ENCODE measurements around the gene ALAD.

DNA sequence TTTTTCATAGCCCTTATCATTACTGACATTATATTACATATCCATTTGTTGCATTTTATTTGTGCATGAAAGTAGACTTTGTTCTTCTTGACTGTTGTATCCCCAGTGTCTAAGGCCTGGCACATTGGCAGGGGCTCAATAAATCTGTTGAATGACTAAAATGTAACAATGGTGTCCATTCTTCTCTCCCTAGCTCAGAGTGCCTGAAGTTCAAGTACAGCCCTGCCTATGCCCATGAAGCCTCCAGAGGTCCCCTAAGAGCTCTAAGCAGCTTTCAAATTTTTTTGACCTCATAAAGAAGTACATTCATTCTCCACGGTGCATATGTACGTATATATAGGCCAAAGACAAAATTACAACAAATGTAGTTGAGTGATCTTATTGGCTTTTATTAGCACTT, 55.9 kb downstream of the ALAD start:
- TF ChIP-seq POLR2AphosphoS5 (IDR thresholded peaks at IDR 0.05; ENCODE audit: low read depth, low read length), result no peak
- no peak for TF ChIP-seq TAF1 (IDR thresholded peaks at IDR 0.05; ENCODE audit: borderline replicate concordance, insufficient read depth, low read length)

Data from PFSK-1 (cell line).